ENCODE measurements around the gene GRM3. TPM values are rescaled to one million over a fixed set of nuclear protein-coding genes. Genes with fewer than 3 reads are reported as not detected.

GRM3 gene
- total RNA-seq, 6 experiments from 2014 or later, result not detected

GRCh38 chr7:86775203-86775602, 131.5 kb downstream of the GRM3 start:
- Mint-ChIP-seq H3K4me1 (ENCODE audit: low read depth) (no peaks in the 10 kb centered on the region), H3K4me3 (no peak overlapping the region), H3K9me3 (peaks cover 21% of the 10 kb centered on the region), H3K27ac (no peak overlapping the region), H3K36me3 (ENCODE audit: low read depth) (no peaks in the 10 kb centered on the region), H3K27me3 (ENCODE audit: insufficient read depth) (no peaks in the 10 kb centered on the region)
- TF ChIP-seq CTCF (IDR thresholded peaks at IDR 0.05), result no peak
- no peak for DNase-seq

GRCh38 chr7:86776136-86776535, 132.4 kb downstream of the GRM3 start:
- H3K4me1 Mint-ChIP-seq (ENCODE audit: low read depth), result no peaks in the 10 kb centered on the region
- H3K27me3 Mint-ChIP-seq (ENCODE audit: insufficient read depth), result no peaks in the 10 kb centered on the region
- H3K9me3 Mint-ChIP-seq, result peaks cover 31% of the 10 kb centered on the region
- no peaks in the 10 kb centered on the region for H3K36me3 Mint-ChIP-seq (ENCODE audit: low read depth)
- no peak overlapping the region for H3K4me3 Mint-ChIP-seq
- no peak overlapping the region for H3K27ac Mint-ChIP-seq
- no peak for TF ChIP-seq CTCF (IDR thresholded peaks at IDR 0.05)
- DNase-seq, result no peak

- TF ChIP-seq CTCF (IDR thresholded peaks at IDR 0.05), result no peak
- H3K4me3 Mint-ChIP-seq, result no peak overlapping the region
- H3K27me3 Mint-ChIP-seq (ENCODE audit: insufficient read depth), result no peaks in the 10 kb centered on the region
- no peaks in the 10 kb centered on the region for H3K36me3 Mint-ChIP-seq (ENCODE audit: low read depth)
- DNase-seq, result no peak
- no peak overlapping the region for H3K27ac Mint-ChIP-seq
- no peaks in the 10 kb centered on the region for H3K4me1 Mint-ChIP-seq (ENCODE audit: low read depth)
- H3K9me3 Mint-ChIP-seq, result peaks cover 45% of the 10 kb centered on the region
Observed at GRCh38 chr7:86778271-86778670, 134.6 kb downstream of the GRM3 start.

GRCh38 chr7:86784765-86785164, 141.1 kb downstream of the GRM3 start:
- DNase-seq, result no peak
- Mint-ChIP-seq H3K4me3 (no peak overlapping the region), H3K27ac (no peak overlapping the region), H3K36me3 (ENCODE audit: low read depth) (no peaks in the 10 kb centered on the region), H3K9me3 (peaks cover 41% of the 10 kb centered on the region), H3K27me3 (ENCODE audit: insufficient read depth) (no peaks in the 10 kb centered on the region), H3K4me1 (ENCODE audit: low read depth) (no peaks in the 10 kb centered on the region)
- no peak for TF ChIP-seq CTCF (IDR thresholded peaks at IDR 0.05)

GRCh38 chr7:86785641-86786040, 141.9 kb downstream of the GRM3 start:
- H3K27ac Mint-ChIP-seq, result no peak overlapping the region
- no peak for TF ChIP-seq CTCF (IDR thresholded peaks at IDR 0.05)
- H3K4me3 Mint-ChIP-seq, result no peak overlapping the region
- H3K36me3 Mint-ChIP-seq (ENCODE audit: low read depth), result no peaks in the 10 kb centered on the region
- H3K9me3 Mint-ChIP-seq, result peaks cover 45% of the 10 kb centered on the region
- H3K4me1 Mint-ChIP-seq (ENCODE audit: low read depth), result no peaks in the 10 kb centered on the region
- DNase-seq, result no peak
- no peaks in the 10 kb centered on the region for H3K27me3 Mint-ChIP-seq (ENCODE audit: insufficient read depth)

GRCh38 chr7:86786376-86786775, 142.7 kb downstream of the GRM3 start:
- Mint-ChIP-seq H3K36me3 (ENCODE audit: low read depth) (no peaks in the 10 kb centered on the region), H3K4me3 (no peak overlapping the region), H3K4me1 (ENCODE audit: low read depth) (no peaks in the 10 kb centered on the region), H3K27ac (no peak overlapping the region), H3K9me3 (peaks cover 41% of the 10 kb centered on the region), H3K27me3 (ENCODE audit: insufficient read depth) (no peaks in the 10 kb centered on the region)
- no peak for TF ChIP-seq CTCF (IDR thresholded peaks at IDR 0.05)
- no peak for DNase-seq

Data from HFFc6 (cell line).